ENCODE data around the gene TAS1R1. TPM values are rescaled to one million over a fixed set of nuclear protein-coding genes. Genes with fewer than 3 reads are reported as not detected.

Gene TAS1R1
- total and polyA plus RNA-seq, 9 of the 15 experiments (the other 6 are each of a cell fraction or from before 2014, with no cell fraction given): 0.06 TPM; not detected in 8

DNA sequence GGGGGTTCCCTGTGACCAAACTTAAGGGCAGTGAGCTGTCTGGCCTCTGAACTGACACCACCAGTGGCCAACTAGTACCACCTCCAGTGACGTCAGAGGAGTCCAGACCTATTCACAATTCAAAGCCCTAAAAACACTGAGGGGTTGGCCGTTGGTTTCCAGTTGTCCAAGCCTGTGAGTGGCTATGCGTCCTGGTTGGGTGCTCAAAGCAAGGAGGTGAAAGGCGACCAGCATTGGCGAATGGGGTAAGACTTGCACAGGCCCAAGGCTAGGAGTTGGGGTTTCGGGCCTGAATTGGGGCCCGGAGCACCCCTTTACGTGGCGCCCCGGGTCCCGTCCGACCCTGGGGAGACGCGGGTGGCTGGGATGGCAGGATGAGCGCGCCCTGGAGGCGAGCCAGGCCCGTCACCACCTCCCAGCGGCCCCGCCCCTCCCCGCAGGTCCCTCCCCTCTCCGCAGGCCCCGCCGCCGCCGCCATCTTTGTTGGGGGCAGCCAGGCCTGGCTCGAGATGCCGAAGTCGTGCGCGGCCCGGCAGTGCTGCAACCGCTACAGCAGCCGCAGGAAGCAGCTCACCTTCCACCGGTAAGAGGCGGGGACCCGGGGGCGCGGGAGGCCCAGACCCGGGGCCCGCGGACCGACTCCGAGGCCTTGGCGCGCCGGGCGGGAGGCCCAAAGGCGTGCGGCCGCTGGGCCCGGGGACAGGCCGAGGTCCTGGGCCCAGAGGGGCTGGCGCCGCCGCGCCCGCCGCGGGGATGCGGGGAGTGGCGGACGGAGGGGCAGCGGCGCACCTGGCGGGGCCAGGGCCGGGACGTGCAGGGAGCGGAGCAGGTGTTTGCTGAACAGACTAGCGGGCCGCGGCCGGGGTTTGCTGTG, 69.8 kb downstream of the TAS1R1 start, which contains the start of gene THAP3 (continued):
- TF ChIP-seq ZC3H4 (CRISPR knock-in tag; IDR thresholded peaks at IDR 0.05; ENCODE audit: borderline replicate concordance): no peak
- TF ChIP-seq CXXC5 (CRISPR knock-in tag; IDR thresholded peaks at IDR 0.05): peak; percentile 70
- TF ChIP-seq, protein P1, sequence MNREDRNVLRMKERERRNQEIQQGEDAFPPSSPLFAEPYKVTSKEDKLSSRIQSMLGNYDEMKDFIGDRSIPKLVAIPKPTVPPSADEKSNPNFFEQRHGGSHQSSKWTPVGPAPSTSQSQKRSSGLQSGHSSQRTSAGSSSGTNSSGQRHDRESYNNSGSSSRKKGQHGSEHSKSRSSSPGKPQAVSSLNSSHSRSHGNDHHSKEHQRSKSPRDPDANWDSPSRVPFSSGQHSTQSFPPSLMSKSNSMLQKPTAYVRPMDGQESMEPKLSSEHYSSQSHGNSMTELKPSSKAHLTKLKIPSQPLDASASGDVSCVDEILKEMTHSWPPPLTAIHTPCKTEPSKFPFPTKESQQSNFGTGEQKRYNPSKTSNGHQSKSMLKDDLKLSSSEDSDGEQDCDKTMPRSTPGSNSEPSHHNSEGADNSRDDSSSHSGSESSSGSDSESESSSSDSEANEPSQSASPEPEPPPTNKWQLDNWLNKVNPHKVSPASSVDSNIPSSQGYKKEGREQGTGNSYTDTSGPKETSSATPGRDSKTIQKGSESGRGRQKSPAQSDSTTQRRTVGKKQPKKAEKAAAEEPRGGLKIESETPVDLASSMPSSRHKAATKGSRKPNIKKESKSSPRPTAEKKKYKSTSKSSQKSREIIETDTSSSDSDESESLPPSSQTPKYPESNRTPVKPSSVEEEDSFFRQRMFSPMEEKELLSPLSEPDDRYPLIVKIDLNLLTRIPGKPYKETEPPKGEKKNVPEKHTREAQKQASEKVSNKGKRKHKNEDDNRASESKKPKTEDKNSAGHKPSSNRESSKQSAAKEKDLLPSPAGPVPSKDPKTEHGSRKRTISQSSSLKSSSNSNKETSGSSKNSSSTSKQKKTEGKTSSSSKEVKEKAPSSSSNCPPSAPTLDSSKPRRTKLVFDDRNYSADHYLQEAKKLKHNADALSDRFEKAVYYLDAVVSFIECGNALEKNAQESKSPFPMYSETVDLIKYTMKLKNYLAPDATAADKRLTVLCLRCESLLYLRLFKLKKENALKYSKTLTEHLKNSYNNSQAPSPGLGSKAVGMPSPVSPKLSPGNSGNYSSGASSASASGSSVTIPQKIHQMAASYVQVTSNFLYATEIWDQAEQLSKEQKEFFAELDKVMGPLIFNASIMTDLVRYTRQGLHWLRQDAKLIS (CRISPR knock-in tag; IDR thresholded peaks at IDR 0.05): no peak
- 0 out of 2 replicates have a peak, but pooled peaks have one; percentile 61 for TF ChIP-seq RERE (CRISPR knock-in tag; IDR thresholded peaks at IDR 0.05; ENCODE audit: borderline replicate concordance)
- no peak for TF ChIP-seq ZSCAN29 (IDR thresholded peaks at IDR 0.05)
- TF ChIP-seq ZBTB12 (CRISPR knock-in tag; IDR thresholded peaks at IDR 0.05): no peak; the same call in 1 of the 2 replicates
- peak in 1 of 2 experiments; percentile 73; a peak in 2 of 4 replicates for TF ChIP-seq SRF (CRISPR knock-in tag; IDR thresholded peaks at IDR 0.05)
- peak; percentile 47; the same call in 1 of the 2 replicates for TF ChIP-seq ATF1 (CRISPR knock-in tag; IDR thresholded peaks at IDR 0.05)
- peak; percentile 94 for TF ChIP-seq ATF1 (tag; IDR thresholded peaks at IDR 0.05)
- TF ChIP-seq ATF7 (IDR thresholded peaks at IDR 0.05): peak; percentile 92
- peak; percentile 85 for TF ChIP-seq MBD2 (IDR thresholded peaks at IDR 0.05; ENCODE audit: borderline replicate concordance, low read depth)
- peak; percentile 65; the same call in 1 of the 2 replicates for TF ChIP-seq POLR2AphosphoS5 (IDR thresholded peaks at IDR 0.05; ENCODE audit: control insufficient read depth, insufficient read depth, low read depth, low read length)
- 0 out of 2 replicates have a peak, but pooled peaks have one; percentile 22 for TF ChIP-seq NCOA1 (IDR thresholded peaks at IDR 0.05; ENCODE audit: low read depth)
- peak; percentile 63 to 68 for TF ChIP-seq MAZ (CRISPR knock-in tag; conservative IDR thresholded peaks at IDR 0.05 in 1 of 2, IDR thresholded peaks at IDR 0.05 in 1 of 2)
- peak; percentile 83 for TF ChIP-seq PCBP1 (IDR thresholded peaks at IDR 0.05; ENCODE audit: low read depth, low read length, poor library complexity, severe bottlenecking)
- TF ChIP-seq ZNF143 (CRISPR knock-in tag; IDR thresholded peaks at IDR 0.05): no peak
